Endothelial cell of umbilical vein (primary cell): Measurements from ENCODE around the gene GPBP1L1. TPM values are rescaled to one million over a fixed set of nuclear protein-coding genes. Genes with fewer than 3 reads are reported as not detected.

Source experiments
- BruUV-seq: library from RNA; stranded (reverse); fragments of 400-500 nt; replicated peaks from 2 replicates; lab custom pipeline; 2021; lab: Mats Ljungman, UMichigan
- CTCF ChIA-PET: fragments of 300-600, 350-600 bp; sonication (Branson Sonifier 250); formaldehyde crosslinking; loops from one replicate; lab custom pipeline; 2021; ENCODE audit warnings: antibody characterized with exemption, inconsistent platforms; lab: Charles Lee
- POLR2A ChIA-PET: fragments of 300-600, 350-600 bp; sonication (Branson Sonifier 250); formaldehyde crosslinking; loops from one replicate; lab custom pipeline; 2021; ENCODE audit warnings: antibody characterized with exemption, inconsistent platforms; lab: Charles Lee
- DNase-seq: peaks from one replicate; pipeline ENCODE4 v3.0.0-alpha.2; 2011; ENCODE audit warnings: low read depth, low spot score
- FAIRE-seq: peaks from 2 replicates; lab custom pipeline; 2011; peaks lifted over from hg19 to GRCh38; lab: Jason Lieb, UNC
- H2AFZ ChIP-seq: 2 replicates; pipeline ENCODE4 v1.6.0; 2012; ENCODE audit warnings: low read depth, low read length, control low read depth, inconsistent platforms
- H3K27ac ChIP-seq: 2 replicates; pipeline ENCODE4 v1.5.1; 2011; ENCODE audit warnings: low read depth, mild to moderate bottlenecking, control low read depth, low read length, moderate library complexity; ENCODE audit not compliant: insufficient read depth
- H3K27me3 ChIP-seq, 2 experiments: 2 replicates each; pipeline versions ENCODE4 v1.6.0 to v1.6.1; 2011; ENCODE audit warnings: low read length in 2 of 2, mixed read lengths in 1 of 2; ENCODE audit not compliant: control insufficient read depth in 2 of 2, insufficient read depth in 2 of 2
- H3K36me3 ChIP-seq, 2 experiments: 2 replicates in 1 of 2; 3 replicates in 1 of 2; pipeline ENCODE4 v1.5.1; 2011; ENCODE audit warnings: low read length in 2 of 2, mild to moderate bottlenecking in 1 of 2, moderate library complexity in 1 of 2; ENCODE audit not compliant: control insufficient read depth in 2 of 2, insufficient read depth in 2 of 2; ENCODE audit errors: extremely low read depth in 1 of 2
- H3K4me1 ChIP-seq: 3 replicates; pipeline ENCODE4 v1.5.1; 2011; ENCODE audit warnings: mild to moderate bottlenecking, low read length; ENCODE audit not compliant: control insufficient read depth, insufficient read depth; ENCODE audit errors: extremely low read depth
- H3K4me2 ChIP-seq: 2 replicates; pipeline ENCODE4 v1.6.1; 2011; ENCODE audit warnings: low read length, control low read depth, mixed read lengths; ENCODE audit not compliant: insufficient read depth
- H3K4me3 ChIP-seq, 3 experiments: fragments of 200-600 bp in 1 of 3; sonication (generic), shearing (Covaris generic) in 1 of 3; replicated peaks in 1 of 3; 2 replicates each; pipeline ENCODE4 v1.5.1; 2011 to 2016; ENCODE audit warnings: control low read depth in 3 of 3, low read length in 3 of 3, mild to moderate bottlenecking in 2 of 3, inconsistent platforms in 1 of 3, low read depth in 1 of 3, moderate library complexity in 1 of 3; ENCODE audit not compliant: insufficient read depth in 1 of 3
- H3K79me2 ChIP-seq: 2 replicates; pipeline ENCODE4 v1.6.0; 2012; ENCODE audit warnings: low read length, inconsistent platforms; ENCODE audit not compliant: control insufficient read depth, insufficient read depth
- H3K9ac ChIP-seq: replicated peaks from 2 replicates; pipeline ENCODE3; 2011; ENCODE audit warnings: low read length, control low read depth; ENCODE audit not compliant: insufficient read depth; ENCODE audit errors: extremely low read depth
- H3K9me1 ChIP-seq: replicated peaks from 3 replicates; pipeline ENCODE4 v1.6.0; 2011; ENCODE audit warnings: mild to moderate bottlenecking, low read length; ENCODE audit not compliant: control insufficient read depth, insufficient read depth; ENCODE audit errors: extremely low read depth
- H3K9me3 ChIP-seq: replicated peaks from 2 replicates; pipeline ENCODE4 v1.5.1; 2012; ENCODE audit warnings: low read length, inconsistent platforms; ENCODE audit not compliant: control insufficient read depth, insufficient read depth
- H4K20me1 ChIP-seq: replicated peaks from 2 replicates; pipeline ENCODE3; 2011; ENCODE audit warnings: mild to moderate bottlenecking, low read length; ENCODE audit not compliant: control insufficient read depth, insufficient read depth; ENCODE audit errors: extremely low read depth
- EZH2 ChIP-seq: IDR thresholded peaks from 2 replicates; pipeline ENCODE4 v1.6.1; 2012; ENCODE audit warnings: borderline replicate concordance, low read depth, mild to moderate bottlenecking, moderate library complexity, low read length, inconsistent platforms; ENCODE audit not compliant: severe bottlenecking
- FOS ChIP-seq: IDR thresholded peaks from 2 replicates; pipeline ENCODE4 v1.6.1; 2011; ENCODE audit warnings: mild to moderate bottlenecking, low read length, moderate library complexity, borderline replicate concordance; ENCODE audit not compliant: insufficient read depth
- GATA2 ChIP-seq: IDR thresholded peaks from 2 replicates; pipeline ENCODE4 v1.7.0; 2011; ENCODE audit warnings: low read depth, mild to moderate bottlenecking, moderate library complexity, mixed read lengths, low read length; ENCODE audit not compliant: insufficient read length, insufficient read depth
- JUN ChIP-seq: IDR thresholded peaks from 2 replicates; pipeline ENCODE4 v1.6.1; 2011; ENCODE audit warnings: borderline replicate concordance, low read depth; ENCODE audit not compliant: insufficient read length, insufficient read depth
- MAX ChIP-seq: IDR thresholded peaks from 2 replicates; pipeline ENCODE4 v1.6.1; 2011; ENCODE audit not compliant: insufficient read depth, insufficient read length
- MYC ChIP-seq: IDR thresholded peaks from one replicate; pipeline ENCODE4 v1.6.1; 2011; ENCODE audit warnings: mild to moderate bottlenecking, low read depth, low read length
- POLR2A ChIP-seq: IDR thresholded peaks from 2 replicates; pipeline ENCODE4 v1.6.1; 2012; ENCODE audit warnings: low read depth, mild to moderate bottlenecking, control low read depth, low read length
- POLR2AphosphoS5 ChIP-seq: IDR thresholded peaks from 2 replicates; pipeline ENCODE4 v1.6.1; 2012; ENCODE audit warnings: low read depth, mild to moderate bottlenecking, control low read depth, low read length, moderate library complexity; ENCODE audit not compliant: insufficient read depth
- dilution Hi-C: fragments of 300-500 bp; cut with MboI; formaldehyde crosslinking; loops from one replicate; pipeline ENCODE4 v1.15.0; 2019; ENCODE audit warnings: low sequenced_read_pairs; ENCODE audit not compliant: extremely low pct_ligation_motif_present
- intact Hi-C: fragments of 100-400 bp; cut with micrococcal nuclease; formaldehyde crosslinking; loops from one replicate; pipeline ENCODE4 v1.10.0; 2022
- polyA plus RNA-seq, 4 experiments: library from polyadenylated mRNA; depleted of rRNA in 3 of 4; stranded (reverse) in 3 of 4; unstranded in 1 of 4; fragments of >200 nt; gene quantifications; 2 replicates each; pipeline versions ENCODE4 v1.2.1 to v1.2.3, GENCODE V29; 2011 to 2012; ENCODE audit warnings: missing spikeins in 1 of 4
- total RNA-seq: library from RNA; stranded (reverse); gene quantifications from 2 replicates; pipeline ENCODE4 v1.2.3, GENCODE V29; 2021

The GPBP1L1 gene
- total and polyA plus RNA-seq, 2 donors (not counting 3 experiments of a cell fraction or from before 2014, with no cell fraction given), result 35.0 to 89.7 TPM

GRCh38 chr1:45608175-45609156, 77.9 kb downstream of the GPBP1L1 start:
- POLR2A ChIA-PET, result interaction anchor here (1.2 to 1.4 kb wide), 2 partner anchors 24 to 86 kb away, joined by 3 to 7 read pairs; partner anchors contain the start of gene PRDX1
- Histone ChIP-seq H3K4me1 (peaks cover 28% of the 10 kb centered on the region), H3K36me3 (peaks cover 2 to 5% of the 10 kb centered on the region in 2 experiments), H3K4me3 (no peak overlapping the region), H3K27ac (peak overlapping the region; percentile 52), H3K9ac (peak overlapping the region; percentile 60), H3K4me2 (peak overlapping the region; percentile 67), H3K79me2 (peaks cover 4% of the 10 kb centered on the region), H3K9me1 (no peaks in the 10 kb centered on the region), H3K27me3 (no peaks in the 10 kb centered on the region), H4K20me1 (no peaks in the 10 kb centered on the region), H2AFZ (no peak overlapping the region), H3K9me3 (no peaks in the 10 kb centered on the region)
- peak; percentile 85 for DNase-seq
- FAIRE-seq, result peak; percentile 63
- no TSS peak for BruUV-seq
- TF ChIP-seq GATA2 (no peak), FOS (no peak), JUN (peak; percentile 32), MAX (no peak), POLR2AphosphoS5 (no peak), EZH2 (no peak), MYC (no peak), POLR2A (no peak)
- intact Hi-C loops, result loop anchor here (1.0 to 2.0 kb wide), 2 partner anchors 14 to 24 kb away; partner anchors contain the start of gene NASP
- dilution Hi-C loops, result no loop called here
- CTCF ChIA-PET, result interaction anchor here (1.0 to 1.8 kb wide), 3 partner anchors 24 to 207 kb away, joined by 3 to 6 read pairs (median 3); partner anchors contain the start of gene NASP
